ENCODE data around the gene POMGNT2.

- no peak for TF ChIP-seq ZFP69B (tag by site-specific recombination; IDR thresholded peaks at IDR 0.05)
- no peak for TF ChIP-seq ZNF548 (tag by site-specific recombination; IDR thresholded peaks at IDR 0.05)
- TF ChIP-seq CTCF (tag by site-specific recombination; IDR thresholded peaks at IDR 0.05) = no peak
- no peak for TF ChIP-seq ZNF248 (tag by site-specific recombination; IDR thresholded peaks at IDR 0.05)
- TF ChIP-seq ELK4 (IDR thresholded peaks at IDR 0.05; ENCODE audit: borderline replicate concordance, low read depth, low read length) = no peak
- TF ChIP-seq ZNF266 (tag by site-specific recombination; IDR thresholded peaks at IDR 0.05; ENCODE audit: low read depth) = no peak
- no peak for TF ChIP-seq ZNF555 (tag by site-specific recombination; conservative IDR thresholded peaks at IDR 0.05)
- TF ChIP-seq ZNF596 (tag by site-specific recombination; IDR thresholded peaks at IDR 0.05) = no peak
- TF ChIP-seq TRIM28 (IDR thresholded peaks at IDR 0.05; ENCODE audit: borderline replicate concordance, low read length) = no peak
Observed at GRCh38 chr3:43091481-43091880, 14.4 kb downstream of the POMGNT2 start.
